Endothelial cell (in vitro differentiated cells): ENCODE measurements around the gene FBXO44. TPM values are rescaled to one million over a fixed set of nuclear protein-coding genes. Genes with fewer than 3 reads are reported as not detected.

Source experiments
- DNase-seq: peaks from one replicate; pipeline ENCODE4 v3.0.0; 2021; ENCODE audit warnings: low spot score
- H3K27ac Mint-ChIP-seq: one replicate; pipeline ENCODE4 v1.8.0; 2021; ENCODE audit warnings: mixed read lengths, inconsistent platforms; ENCODE audit not compliant: unreplicated experiment
- H3K27me3 Mint-ChIP-seq: one replicate; pipeline ENCODE4 v1.8.0; 2021; ENCODE audit warnings: mild to moderate bottlenecking, moderate library complexity, mixed read lengths, inconsistent platforms; ENCODE audit not compliant: unreplicated experiment
- H3K36me3 Mint-ChIP-seq: one replicate; pipeline ENCODE4 v1.8.0; 2021; ENCODE audit warnings: mild to moderate bottlenecking, low read depth, mixed read lengths, inconsistent platforms; ENCODE audit not compliant: unreplicated experiment
- H3K4me1 Mint-ChIP-seq: one replicate; pipeline ENCODE4 v1.8.0; 2021; ENCODE audit warnings: mild to moderate bottlenecking, mixed read lengths, inconsistent platforms; ENCODE audit not compliant: unreplicated experiment
- H3K4me3 Mint-ChIP-seq: one replicate; pipeline ENCODE4 v1.8.0; 2021; ENCODE audit warnings: mild to moderate bottlenecking, mixed read lengths, inconsistent platforms; ENCODE audit not compliant: unreplicated experiment
- H3K9me3 Mint-ChIP-seq: one replicate; pipeline ENCODE4 v1.8.0; 2021; ENCODE audit warnings: mixed read lengths, inconsistent platforms; ENCODE audit not compliant: unreplicated experiment
- CTCF ChIP-seq: fragments of 200-600 bp; sonication (generic); IDR thresholded peaks from one replicate; pipeline ENCODE4 v1.5.0; 2021; ENCODE audit warnings: antibody characterized with exemption; ENCODE audit not compliant: unreplicated experiment
- total RNA-seq: library from RNA; stranded (reverse); fragmentation: NEBNext Ultra II Directional; extraction: Animal tissue kit (Norgen Biotek cat#: 25700); gene quantifications from one replicate; pipeline ENCODE4 v1.2.1, GENCODE V29; 2021; ENCODE audit not compliant: unreplicated experiment

FBXO44 gene
- total RNA-seq, 1 donor from 2014 or later: 10.2 TPM

GRCh38 chr1:11684070-11684469, 29.4 kb downstream of the FBXO44 start:
- Mint-ChIP-seq H3K4me3 (no peak overlapping the region), H3K27ac (no peak overlapping the region), H3K36me3 (no peaks in the 10 kb centered on the region), H3K4me1 (peaks cover 2% of the 10 kb centered on the region), H3K9me3 (no peaks in the 10 kb centered on the region), H3K27me3 (peaks cover 7% of the 10 kb centered on the region)
- DNase-seq: no peak
- TF ChIP-seq CTCF: no peak

GRCh38 chr1:11685210-11685752, 30.6 kb downstream of the FBXO44 start:
- Mint-ChIP-seq H3K9me3 (no peaks in the 10 kb centered on the region), H3K27ac (no peak overlapping the region), H3K4me3 (no peak overlapping the region), H3K27me3 (peaks cover 8% of the 10 kb centered on the region), H3K4me1 (peaks cover 9% of the 10 kb centered on the region), H3K36me3 (peaks cover 3% of the 10 kb centered on the region)
- no peak for TF ChIP-seq CTCF
- no peak for DNase-seq

- Mint-ChIP-seq H3K27me3 (peaks cover 12% of the 10 kb centered on the region), H3K36me3 (peaks cover 5% of the 10 kb centered on the region), H3K4me1 (peaks cover 12% of the 10 kb centered on the region), H3K9me3 (no peaks in the 10 kb centered on the region), H3K27ac (no peak overlapping the region), H3K4me3 (no peak overlapping the region)
- no peak for TF ChIP-seq CTCF
- no peak for DNase-seq
These were observed 33.8 kb downstream of the FBXO44 start for GRCh38 chr1:11688506-11688905.

- Mint-ChIP-seq H3K36me3 (peaks cover 5% of the 10 kb centered on the region), H3K27ac (no peak overlapping the region), H3K4me1 (peaks cover 12% of the 10 kb centered on the region), H3K4me3 (peak overlapping the region; percentile 63), H3K27me3 (peaks cover 14% of the 10 kb centered on the region), H3K9me3 (no peaks in the 10 kb centered on the region)
- TF ChIP-seq CTCF: no peak
- no peak for DNase-seq
These were observed 36.0 kb downstream of the FBXO44 start for GRCh38 chr1:11690397-11691301.
